HEK293T (cell line): ENCODE data around the gene RASA4B.

ENCODE experiments used
- CTCF ChIA-PET: fragments of 350-600 bp; formaldehyde crosslinking; extraction: SDS; loops from one replicate; lab custom pipeline; 2021; ENCODE audit warnings: antibody characterized with exemption, inconsistent platforms; lab: Yijun Ruan, JAX
- POLR2A ChIA-PET: fragments of 350-600 bp; formaldehyde crosslinking; extraction: SDS; loops from one replicate; lab custom pipeline; 2020; ENCODE audit warnings: antibody characterized with exemption, inconsistent platforms; lab: Yijun Ruan, JAX
- DNase-seq: peaks from one replicate; pipeline ENCODE4 v3.0.0; 2012; ENCODE audit warnings: mixed read lengths; ENCODE audit errors: extremely low spot score
- ARNT ChIP-seq: fragments of 450-650 bp; IDR thresholded peaks from 2 replicates; pipeline ENCODE4 v1.6.1; 2017; ENCODE audit warnings: mild to moderate bottlenecking
- BHLHE40 ChIP-seq: fragments of 450-650 bp; IDR thresholded peaks from 2 replicates; pipeline ENCODE4 v1.6.1; 2016; ENCODE audit warnings: mild to moderate bottlenecking, moderate library complexity, borderline replicate concordance
- CTBP1 ChIP-seq: fragments of 450-650 bp; IDR thresholded peaks from 2 replicates; pipeline ENCODE4 v1.6.1; 2016; ENCODE audit warnings: borderline replicate concordance
- ELF4 ChIP-seq: fragments of 450-650 bp; IDR thresholded peaks from 2 replicates; pipeline ENCODE4 v1.6.1; 2017; ENCODE audit warnings: antibody characterized with exemption
- FOXA1 ChIP-seq: fragments of 450-650 bp; IDR thresholded peaks from 2 replicates; pipeline ENCODE4 v1.6.1; 2016; ENCODE audit warnings: mild to moderate bottlenecking
- FOXK2 ChIP-seq: fragments of 450-650 bp; IDR thresholded peaks from 2 replicates; pipeline ENCODE4 v1.6.1; 2016; ENCODE audit warnings: mild to moderate bottlenecking
- FOXM1 ChIP-seq: fragments of 450-650 bp; IDR thresholded peaks from 2 replicates; pipeline ENCODE4 v1.6.1; 2017; ENCODE audit warnings: mild to moderate bottlenecking, borderline replicate concordance
- HDGF ChIP-seq: fragments of 450-650 bp; IDR thresholded peaks from 2 replicates; pipeline ENCODE4 v1.6.1; 2017; ENCODE audit warnings: antibody characterized with exemption, borderline replicate concordance
- L3MBTL2 ChIP-seq: fragments of 450-650 bp; conservative IDR thresholded peaks from 2 replicates; pipeline ENCODE4 v1.6.1; 2016; ENCODE audit warnings: mild to moderate bottlenecking
- LEF1 ChIP-seq: fragments of 450-650 bp; IDR thresholded peaks from 2 replicates; pipeline ENCODE4 v1.6.1; 2017; ENCODE audit warnings: mild to moderate bottlenecking, borderline replicate concordance
- NFRKB ChIP-seq: fragments of 450-650 bp; IDR thresholded peaks from 2 replicates; pipeline ENCODE4 v1.6.1; 2016; ENCODE audit warnings: mild to moderate bottlenecking, moderate library complexity
- SP1 ChIP-seq: fragments of 450-650 bp; IDR thresholded peaks from 2 replicates; pipeline ENCODE4 v1.6.1; 2017
- SUZ12 ChIP-seq: fragments of 450-650 bp; IDR thresholded peaks from 2 replicates; pipeline ENCODE4 v1.6.1; 2016; ENCODE audit warnings: mild to moderate bottlenecking
- TARDBP ChIP-seq: fragments of 450-650 bp; IDR thresholded peaks from 2 replicates; pipeline ENCODE4 v1.6.1; 2016
- ZNF384 ChIP-seq: fragments of 450-650 bp; IDR thresholded peaks from 2 replicates; pipeline ENCODE4 v1.6.1; 2016
- TF ChIP-seq, protein P1 (sequence below): fragments of 450-650 bp; IDR thresholded peaks from 2 replicates; pipeline ENCODE4 v1.6.1; 2016

RASA4B gene

DNA sequence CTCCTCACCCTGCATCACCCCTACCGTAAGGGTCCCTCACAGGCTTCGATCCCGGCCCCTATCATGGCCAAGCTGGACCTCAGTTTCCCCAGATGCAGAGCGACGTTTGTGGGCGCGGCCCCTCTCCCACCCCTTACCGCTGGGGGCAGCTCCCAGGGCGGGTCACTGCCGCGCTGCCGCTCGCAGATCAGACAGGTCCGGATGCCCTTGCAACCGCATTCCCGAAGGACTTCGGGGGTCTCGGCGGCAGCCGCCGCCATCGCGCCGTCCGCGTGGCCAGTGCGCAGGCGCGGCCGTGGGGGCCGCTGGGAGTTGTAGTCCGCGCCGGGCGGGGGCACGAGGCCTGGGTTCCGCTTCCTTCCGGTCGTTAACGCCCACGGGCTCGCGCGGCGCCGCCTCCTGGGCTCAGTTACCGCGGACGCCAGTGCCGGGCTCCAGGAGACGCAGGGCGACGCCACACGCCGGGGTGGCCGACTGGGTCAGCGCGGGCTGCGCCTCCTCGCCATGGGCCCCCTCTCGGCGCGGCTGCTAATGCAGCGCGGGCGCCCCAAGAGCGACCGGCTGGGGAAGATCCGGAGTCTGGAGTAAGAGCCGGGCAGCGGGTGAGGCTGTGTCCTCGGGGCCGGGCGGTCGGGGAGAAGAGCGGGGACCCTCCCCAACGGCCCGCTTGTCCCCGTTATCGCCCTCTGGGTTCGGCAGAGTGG is 52.8 kb downstream of the RASA4B start, which contains the start of the genes ALKBH4 and LRWD1:
ALKBH4 (minus strand) TSS at position 287 of the 704 bp plus-strand sequence; CDS start at position 260, 27 bp downstream.
LRWD1 (plus strand) TSS at position 408 of the 704 bp plus-strand sequence; CDS start at position 505, 97 bp downstream.
- TF ChIP-seq TARDBP (0 out of 2 replicates have a peak, but pooled peaks have one; percentile 43), L3MBTL2 (peak; percentile 36; the same call in 1 of the 2 replicates), SP1 (no peak), ELF4 (0 out of 2 replicates have a peak, but pooled peaks have one; percentile 27)
- CTCF ChIA-PET = no interaction called here
- POLR2A ChIA-PET = interaction anchor here (1.1 to 1.2 kb wide), 2 partner anchors 31 to 69 kb away, joined by 3 read pairs; partner anchors contain the start of gene PRKRIP1
- DNase-seq = peak; percentile 99

GRCh38 chr7:102463841-102464576 is 53.6 kb downstream of the RASA4B start:
- TF ChIP-seq FOXK2 = no peak
- no peak for TF ChIP-seq LEF1
- no peak for TF ChIP-seq FOXM1
- no peak for TF ChIP-seq CTBP1
- no peak for TF ChIP-seq ELF4
- TF ChIP-seq HDGF = no peak
- TF ChIP-seq BHLHE40 = no peak
- no peak for TF ChIP-seq SP1
- no peak for TF ChIP-seq ZNF384
- no peak for TF ChIP-seq ARNT
- no peak for TF ChIP-seq SUZ12
- TF ChIP-seq TARDBP = no peak
- CTCF ChIA-PET = no interaction called here
- no peak for DNase-seq
- POLR2A ChIA-PET = interaction anchor here (1.1 to 1.2 kb wide), 2 partner anchors 30 to 68 kb away, joined by 3 read pairs; partner anchors contain the start of gene PRKRIP1

- ChIA-PET POLR2A (no interaction called here), CTCF (no interaction called here)
Observed at GRCh38 chr7:102460467-102460866, 57.1 kb downstream of the RASA4B start.

DNA sequence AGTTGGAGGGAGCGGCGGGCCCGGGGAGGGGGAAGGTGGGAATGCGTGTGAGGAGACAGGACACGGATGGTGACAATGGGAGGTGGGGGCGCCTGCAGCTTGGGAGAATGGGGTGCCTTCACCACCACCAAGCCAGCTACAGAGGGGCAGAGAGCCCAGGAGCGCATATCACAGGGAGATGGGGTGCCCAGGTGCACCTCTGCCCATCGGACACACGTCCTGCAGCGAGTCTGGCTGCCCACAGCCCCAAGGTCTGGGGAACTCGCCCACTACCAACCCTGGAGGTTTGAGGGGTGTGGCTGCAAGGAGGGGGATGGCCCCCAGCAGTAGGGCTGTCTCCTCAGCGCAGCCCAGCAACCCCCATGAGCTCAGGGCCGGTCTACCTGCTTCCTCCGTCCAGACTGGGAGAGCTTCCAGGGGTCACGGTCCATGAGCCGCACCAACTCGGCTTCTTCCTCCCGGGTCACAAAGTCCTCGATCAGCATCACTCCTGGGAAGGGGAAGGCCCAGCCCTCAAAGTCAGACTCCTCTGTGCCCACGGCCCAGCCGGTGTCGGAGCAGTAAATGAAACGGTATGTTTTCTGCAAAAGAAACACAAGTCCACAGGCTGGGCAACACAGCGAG is 58.2 kb downstream of the RASA4B start:
- POLR2A ChIA-PET = no interaction called here
- no peak for TF ChIP-seq SP1
- no peak for TF ChIP-seq ELF4
- no peak for TF ChIP-seq TARDBP
- TF ChIP-seq FOXM1 = no peak
- TF ChIP-seq FOXA1 = no peak
- CTCF ChIA-PET = no interaction called here
- DNase-seq = no peak

More at GRCh38 chr7:102460467-102460866, 57.1 kb downstream of the RASA4B start:
- DNase-seq = no peak
- TF ChIP-seq CTBP1 = no peak
- no peak for TF ChIP-seq ELF4
- TF ChIP-seq SP1 = no peak
- TF ChIP-seq, protein P1, sequence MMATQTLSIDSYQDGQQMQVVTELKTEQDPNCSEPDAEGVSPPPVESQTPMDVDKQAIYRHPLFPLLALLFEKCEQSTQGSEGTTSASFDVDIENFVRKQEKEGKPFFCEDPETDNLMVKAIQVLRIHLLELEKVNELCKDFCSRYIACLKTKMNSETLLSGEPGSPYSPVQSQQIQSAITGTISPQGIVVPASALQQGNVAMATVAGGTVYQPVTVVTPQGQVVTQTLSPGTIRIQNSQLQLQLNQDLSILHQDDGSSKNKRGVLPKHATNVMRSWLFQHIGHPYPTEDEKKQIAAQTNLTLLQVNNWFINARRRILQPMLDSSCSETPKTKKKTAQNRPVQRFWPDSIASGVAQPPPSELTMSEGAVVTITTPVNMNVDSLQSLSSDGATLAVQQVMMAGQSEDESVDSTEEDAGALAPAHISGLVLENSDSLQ = no peak
- no peak for TF ChIP-seq LEF1
- TF ChIP-seq SUZ12 = no peak
- no peak for TF ChIP-seq BHLHE40
- TF ChIP-seq HDGF = no peak
- TF ChIP-seq FOXK2 = no peak

GRCh38 chr7:102457352-102457924 is 60.1 kb downstream of the RASA4B start:
- DNase-seq = no peak
- POLR2A ChIA-PET = no interaction called here
- CTCF ChIA-PET = no interaction called here
- TF ChIP-seq L3MBTL2 = no peak
- TF ChIP-seq SP1 = no peak
- no peak for TF ChIP-seq FOXA1
- no peak for TF ChIP-seq ZNF384
- TF ChIP-seq ARNT = no peak
- TF ChIP-seq TARDBP = no peak
- TF ChIP-seq HDGF = no peak
- no peak for TF ChIP-seq FOXK2
- no peak for TF ChIP-seq NFRKB
- TF ChIP-seq BHLHE40 = no peak
- TF ChIP-seq CTBP1 = no peak
- TF ChIP-seq FOXM1 = no peak
- TF ChIP-seq LEF1 = no peak
- TF ChIP-seq, protein P1 = no peak
- no peak for TF ChIP-seq ELF4

- ChIA-PET POLR2A (interaction anchor here (0.7 kb wide), 2 partner anchors 9 to 11 kb away, joined by 3 read pairs; no protein-coding TSS in a partner anchor), CTCF (interaction anchor here (0.6 to 1.4 kb wide), 5 partner anchors 11 to 1264 kb away, joined by 3 to 5 read pairs (median 3); no protein-coding TSS in a partner anchor)
- TF ChIP-seq LEF1 (no peak), SUZ12 (no peak), ELF4 (no peak), FOXA1 (no peak), FOXM1 (no peak), FOXK2 (no peak), CTBP1 (no peak), ARNT (no peak), L3MBTL2 (no peak), ZNF384 (no peak), HDGF (no peak), NFRKB (no peak), SP1 (no peak), BHLHE40 (no peak), TARDBP (no peak)
- TF ChIP-seq, protein P1 = no peak
- DNase-seq = no peak
Observed at GRCh38 chr7:102456327-102456726, 61.2 kb downstream of the RASA4B start.
